T-helper 9 cell (primary cell): ENCODE measurements around the gene APOC3.

ENCODE experiments used
- DNase-seq: peaks from one replicate; pipeline ENCODE4 v3.0.0-alpha.2; 2020

The APOC3 gene

GRCh38 chr11:116852261-116853031 lies 22.7 kb downstream of the APOC3 start:
- no peak for DNase-seq

- peak; percentile 20 for DNase-seq
These were observed 23.9 kb downstream of the APOC3 start for GRCh38 chr11:116853461-116854073.

- DNase-seq, result no peak
These were observed 25.7 kb downstream of the APOC3 start for GRCh38 chr11:116855413-116855812.

- no peak for DNase-seq
These were observed 26.7 kb downstream of the APOC3 start for GRCh38 chr11:116856423-116856822.

GRCh38 chr11:116857316-116857715 lies 27.6 kb downstream of the APOC3 start:
- DNase-seq, result no peak

- no peak for DNase-seq
These were observed 28.2 kb downstream of the APOC3 start for GRCh38 chr11:116857936-116858335.

- no peak for DNase-seq
These were observed 29.5 kb downstream of the APOC3 start for GRCh38 chr11:116859175-116859574.

GRCh38 chr11:116860303-116860702 lies 30.6 kb downstream of the APOC3 start:
- DNase-seq, result no peak

- DNase-seq, result no peak
These were observed 31.8 kb downstream of the APOC3 start for GRCh38 chr11:116861539-116861938.

GRCh38 chr11:116862185-116862584 lies 32.5 kb downstream of the APOC3 start:
- no peak for DNase-seq

- DNase-seq, result no peak
These were observed 33.2 kb downstream of the APOC3 start for GRCh38 chr11:116862951-116863350.

GRCh38 chr11:116864531-116864930 lies 34.8 kb downstream of the APOC3 start:
- DNase-seq, result no peak

GRCh38 chr11:116865696-116866095 lies 36.0 kb downstream of the APOC3 start:
- no peak for DNase-seq

- DNase-seq, result no peak
These were observed 37.2 kb downstream of the APOC3 start for GRCh38 chr11:116866804-116867455.

GRCh38 chr11:116867619-116868018 lies 37.9 kb downstream of the APOC3 start:
- DNase-seq, result no peak

GRCh38 chr11:116868066-116868465 lies 38.4 kb downstream of the APOC3 start:
- DNase-seq, result no peak

- DNase-seq, result no peak
These were observed 39.9 kb downstream of the APOC3 start for GRCh38 chr11:116869610-116870009.

GRCh38 chr11:116870054-116870453 lies 40.3 kb downstream of the APOC3 start:
- no peak for DNase-seq

GRCh38 chr11:116871248-116871647 lies 41.5 kb downstream of the APOC3 start:
- no peak for DNase-seq

- no peak for DNase-seq
These were observed 43.7 kb downstream of the APOC3 start for GRCh38 chr11:116873381-116873780.

GRCh38 chr11:116874251-116874650 lies 44.5 kb downstream of the APOC3 start:
- no peak for DNase-seq

- no peak for DNase-seq
These were observed 45.5 kb downstream of the APOC3 start for GRCh38 chr11:116875194-116875593.

- DNase-seq, result no peak
These were observed 46.9 kb downstream of the APOC3 start for GRCh38 chr11:116876656-116877055.
